ENCODE measurements around the gene GPR161.

The GPR161 gene

GRCh38 chr1:168102487-168102886, 34.2 kb downstream of the GPR161 start:
- H3K4me3 ChIP-seq (ENCODE audit: low read depth, low read length) = no peak overlapping the region
- no peak for TF ChIP-seq CTCF (IDR thresholded peaks at IDR 0.05; ENCODE audit: low read depth, low read length)
- no peak for DNase-seq (ENCODE audit: low read depth, low spot score)
- in situ Hi-C loops (cut with HindIII; ENCODE audit: low sequenced_read_pairs) = no loop called here

DNA sequence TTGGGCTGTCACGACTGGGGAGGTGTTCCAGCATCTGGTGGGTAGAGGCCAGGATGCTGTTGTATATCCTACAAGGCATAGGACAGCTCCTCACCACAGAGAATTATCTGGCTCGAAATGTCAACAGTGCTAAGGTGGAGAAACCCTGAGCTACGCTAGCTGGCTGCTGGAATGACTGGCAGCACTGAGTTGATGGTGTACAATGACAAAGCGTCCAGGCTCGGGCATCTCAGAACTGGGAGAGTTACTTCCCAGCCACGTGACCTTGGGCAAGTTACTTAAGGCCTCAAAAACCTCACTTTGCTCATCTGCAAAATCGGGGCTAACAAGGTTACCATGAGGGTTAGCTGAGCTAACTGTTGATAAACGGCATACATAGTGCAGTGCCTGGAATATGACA, 35.4 kb downstream of the GPR161 start:
- H3K4me3 ChIP-seq (ENCODE audit: low read depth, low read length) = no peak overlapping the region
- no peak for TF ChIP-seq CTCF (IDR thresholded peaks at IDR 0.05; ENCODE audit: low read depth, low read length)
- in situ Hi-C loops (cut with HindIII; ENCODE audit: low sequenced_read_pairs) = no loop called here
- no peak for DNase-seq (ENCODE audit: low read depth, low spot score)

GRCh38 chr1:168100315-168101002, 36.3 kb downstream of the GPR161 start:
- TF ChIP-seq CTCF (IDR thresholded peaks at IDR 0.05; ENCODE audit: low read depth, low read length) = no peak
- H3K4me3 ChIP-seq (ENCODE audit: low read depth, low read length) = no peak overlapping the region
- DNase-seq (ENCODE audit: low read depth, low spot score) = peak; percentile 44
- in situ Hi-C loops (cut with HindIII; ENCODE audit: low sequenced_read_pairs) = no loop called here

DNA sequence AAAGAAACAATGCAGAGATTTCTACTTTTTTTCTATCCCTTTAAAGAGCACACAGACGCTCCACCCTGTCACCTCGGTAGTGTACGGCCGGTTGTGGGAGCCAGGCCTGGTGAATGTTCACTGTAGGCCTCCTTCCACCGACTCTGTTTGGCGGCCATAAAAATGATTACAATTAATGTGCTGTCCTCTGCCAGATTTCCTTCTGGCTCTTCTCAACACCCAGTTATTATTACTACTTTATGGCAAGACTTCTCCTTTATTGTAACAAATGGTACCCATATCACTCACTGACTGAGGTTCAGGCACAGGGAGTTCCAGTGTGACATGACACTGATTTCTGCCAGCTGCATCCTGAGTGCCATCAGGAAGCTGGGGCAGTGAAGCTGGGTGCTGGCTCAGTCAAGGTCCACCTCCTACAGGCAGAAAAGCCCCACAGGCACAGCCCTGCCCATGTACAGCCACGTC, 37.4 kb downstream of the GPR161 start:
- in situ Hi-C loops (cut with HindIII; ENCODE audit: low sequenced_read_pairs) = no loop called here
- no peak overlapping the region for H3K4me3 ChIP-seq (ENCODE audit: low read depth, low read length)
- DNase-seq (ENCODE audit: low read depth, low spot score) = no peak
- TF ChIP-seq CTCF (IDR thresholded peaks at IDR 0.05; ENCODE audit: low read depth, low read length) = no peak

DNA sequence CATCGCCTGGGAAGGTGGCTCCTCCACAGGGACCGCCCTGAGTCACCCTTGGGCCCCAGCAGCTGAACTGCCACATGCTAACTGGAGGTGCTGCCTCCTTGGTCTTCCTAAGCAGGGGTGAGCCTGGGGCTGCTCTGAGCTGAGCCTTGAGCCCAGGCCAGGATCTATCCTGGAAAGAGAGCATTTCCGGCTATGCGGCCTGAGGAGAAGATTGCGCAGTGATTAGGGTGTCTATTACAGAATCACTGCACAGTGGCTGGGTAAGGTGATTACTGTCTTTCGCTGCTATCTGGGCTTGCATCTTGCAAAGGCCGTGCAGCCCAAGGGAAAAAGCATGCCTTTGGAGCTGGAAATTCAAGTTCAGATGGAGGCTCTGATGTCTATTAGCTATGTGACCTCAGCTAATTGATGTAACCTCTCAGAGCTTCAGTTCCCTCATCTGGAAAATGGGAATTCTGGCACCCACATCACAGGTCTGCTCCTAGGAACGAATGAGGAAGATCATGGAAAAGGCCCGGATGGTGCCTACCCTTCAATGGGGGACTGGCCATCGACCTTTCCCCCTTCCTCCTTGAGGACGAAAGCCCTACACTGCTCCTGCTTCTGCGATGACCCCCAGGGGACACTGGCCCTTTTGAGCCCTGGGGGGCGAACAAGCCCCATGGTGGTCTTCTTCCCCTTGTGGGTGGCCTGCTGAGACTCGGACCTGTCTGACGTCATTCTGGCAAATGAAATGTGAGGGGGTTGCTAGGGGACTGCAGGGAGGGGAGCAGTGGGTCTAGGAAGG, 38.0 kb downstream of the GPR161 start:
- no peak for DNase-seq (ENCODE audit: low read depth, low spot score)
- no peak overlapping the region for H3K4me3 ChIP-seq (ENCODE audit: low read depth, low read length)
- in situ Hi-C loops (cut with HindIII; ENCODE audit: low sequenced_read_pairs) = no loop called here
- TF ChIP-seq CTCF (IDR thresholded peaks at IDR 0.05; ENCODE audit: low read depth, low read length) = no peak

DNA sequence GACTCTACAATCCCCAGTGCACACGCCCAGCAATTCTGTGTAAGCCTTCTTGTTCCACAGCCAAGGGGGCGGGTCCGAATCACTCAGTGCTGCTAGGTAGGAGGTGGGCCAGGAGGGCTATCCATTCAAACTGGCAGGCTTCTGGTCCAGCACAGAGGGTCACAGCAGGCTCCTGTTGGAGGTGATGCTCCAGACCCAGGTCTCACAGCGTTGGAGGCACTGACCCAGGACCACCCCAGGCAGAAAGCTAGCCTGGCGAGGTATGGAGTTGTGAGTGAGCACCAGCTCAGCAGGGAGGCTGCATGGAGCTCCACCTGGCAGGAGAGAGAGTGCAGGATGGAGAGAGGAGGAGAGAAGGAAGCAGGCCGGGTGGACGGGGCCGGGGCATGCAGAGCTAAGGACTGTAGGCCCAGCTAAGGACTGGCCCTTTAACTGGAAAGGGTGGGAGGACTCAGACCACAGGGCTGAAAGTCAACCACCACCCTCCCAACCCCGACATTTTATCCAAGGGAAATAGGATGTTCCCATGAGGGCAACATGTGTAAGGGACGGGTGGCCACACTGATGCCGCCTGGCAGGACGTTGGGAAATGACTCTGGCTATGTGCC, 38.7 kb downstream of the GPR161 start:
- in situ Hi-C loops (cut with HindIII; ENCODE audit: low sequenced_read_pairs) = no loop called here
- no peak for TF ChIP-seq CTCF (IDR thresholded peaks at IDR 0.05; ENCODE audit: low read depth, low read length)
- no peak overlapping the region for H3K4me3 ChIP-seq (ENCODE audit: low read depth, low read length)
- DNase-seq (ENCODE audit: low read depth, low spot score) = no peak

Data from astrocyte of the spinal cord (primary cell).